Left lung (tissue), 10 donors: Measurements from ENCODE around the gene LIMS1. TPM values are rescaled to one million over a fixed set of nuclear protein-coding genes. Genes with fewer than 3 reads are reported as not detected.

Source experiments
- ATAC-seq: fragments of 200-7000 bp; cut with Tn5 transposase; one replicate; pipeline ENCODE4 v1.9.1; 2020; ENCODE audit warnings: moderate library complexity
- DNase-seq, 4 donors: peaks; one replicate each; pipeline ENCODE4 v3.0.0-alpha.2; 2013 to 2020
- H3K27ac ChIP-seq, 2 donors: fragments of 200-600 bp; sonication (generic) in 1 of 2; one replicate each; pipeline versions ENCODE4 v1.5.0 to v1.8.0; 2020 to 2021
- H3K27me3 ChIP-seq, 2 donors: fragments of 200-600 bp; sonication (generic) in 1 of 2; one replicate each; pipeline versions ENCODE4 v1.5.0 to v1.8.0; 2020 to 2021
- H3K36me3 ChIP-seq, 2 donors: fragments of 200-600 bp; sonication (generic) in 1 of 2; one replicate each; pipeline versions ENCODE4 v1.5.0 to v1.8.0; 2020 to 2021
- H3K4me1 ChIP-seq, 2 donors: fragments of 200-600 bp; one replicate each; pipeline ENCODE4 v1.8.0; 2021
- H3K4me3 ChIP-seq, 2 donors: fragments of 200-600 bp; sonication (generic) in 1 of 2; one replicate each; pipeline versions ENCODE4 v1.5.0 to v1.8.0; 2020 to 2021; ENCODE audit warnings: mild to moderate bottlenecking in 1 of 2
- H3K9me3 ChIP-seq, 2 donors: fragments of 200-600 bp; sonication (generic) in 1 of 2; one replicate each; pipeline versions ENCODE4 v1.5.0 to v1.8.0; 2020 to 2021
- intact Hi-C, 2 donors: fragments of 100-400 bp; cut with DNase I; formaldehyde crosslinking; loops; one replicate each; pipeline versions ENCODE4 v1.11.2 to v1.14.2; 2022
- polyA plus RNA-seq, 6 donors: library from polyadenylated mRNA; unstranded; fragments of 120-200 nt; gene quantifications; one replicate each; pipeline ENCODE4 v1.2.1, GENCODE V29; 2013; ENCODE audit not compliant: insufficient read length in 6 of 6
- total RNA-seq, 2 donors: library from RNA; stranded (reverse); fragmentation: NEBNext Ultra II Directional; extraction: Animal tissue kit (Norgen Biotek cat#: 25700); gene quantifications; one replicate each; pipeline ENCODE4 v1.2.1, GENCODE V29; 2021
- TF ChIP-seq, protein P1 (sequence below), 2 donors: fragments of 200-600 bp; sonication (generic) in 1 of 2; IDR thresholded peaks; one replicate each; pipeline versions ENCODE4 v1.5.0 to v1.8.0; 2021; ENCODE audit warnings: antibody characterized with exemption in 2 of 2
- donor health status: DM: no; HTN: yes; CAD: no.
- donor health status: DM: no; HTN: no; CAD: no.

The LIMS1 gene
- total and polyA plus RNA-seq, 8 donors, result 63.2 to 122 (median 70.4) TPM

DNA sequence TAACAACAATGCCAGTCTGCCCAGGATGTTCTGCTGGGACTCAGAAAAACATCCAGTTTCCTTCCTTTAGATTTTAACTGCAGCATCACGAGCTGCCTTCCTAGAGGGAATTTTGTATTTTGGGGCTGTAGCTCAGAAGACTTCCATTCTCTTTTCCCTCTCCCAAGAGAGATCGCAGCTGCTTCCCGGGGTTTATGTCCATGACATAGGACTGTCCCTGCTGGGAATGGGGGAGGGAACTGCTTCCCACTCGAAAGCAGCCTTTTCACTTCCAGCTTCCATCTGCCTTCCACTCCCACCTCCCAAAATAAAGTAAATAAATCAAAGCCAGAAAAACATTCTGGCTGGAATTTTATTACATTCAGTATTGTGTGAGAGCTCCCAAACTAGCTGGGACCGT, 52.4 kb downstream of the LIMS1 start:
- H3K4me3 ChIP-seq, result no peak overlapping the region
- H3K27me3 ChIP-seq, result no peaks in the 10 kb centered on the region
- H3K9me3 ChIP-seq, result no peaks in the 10 kb centered on the region
- DNase-seq (no peak), ATAC-seq (no peak)
- H3K4me1 ChIP-seq, result peaks cover 21 to 74% of the 10 kb centered on the region in 2 donors
- H3K27ac ChIP-seq, result peak overlapping the region; percentile 11 to 30
- TF ChIP-seq, protein P1, sequence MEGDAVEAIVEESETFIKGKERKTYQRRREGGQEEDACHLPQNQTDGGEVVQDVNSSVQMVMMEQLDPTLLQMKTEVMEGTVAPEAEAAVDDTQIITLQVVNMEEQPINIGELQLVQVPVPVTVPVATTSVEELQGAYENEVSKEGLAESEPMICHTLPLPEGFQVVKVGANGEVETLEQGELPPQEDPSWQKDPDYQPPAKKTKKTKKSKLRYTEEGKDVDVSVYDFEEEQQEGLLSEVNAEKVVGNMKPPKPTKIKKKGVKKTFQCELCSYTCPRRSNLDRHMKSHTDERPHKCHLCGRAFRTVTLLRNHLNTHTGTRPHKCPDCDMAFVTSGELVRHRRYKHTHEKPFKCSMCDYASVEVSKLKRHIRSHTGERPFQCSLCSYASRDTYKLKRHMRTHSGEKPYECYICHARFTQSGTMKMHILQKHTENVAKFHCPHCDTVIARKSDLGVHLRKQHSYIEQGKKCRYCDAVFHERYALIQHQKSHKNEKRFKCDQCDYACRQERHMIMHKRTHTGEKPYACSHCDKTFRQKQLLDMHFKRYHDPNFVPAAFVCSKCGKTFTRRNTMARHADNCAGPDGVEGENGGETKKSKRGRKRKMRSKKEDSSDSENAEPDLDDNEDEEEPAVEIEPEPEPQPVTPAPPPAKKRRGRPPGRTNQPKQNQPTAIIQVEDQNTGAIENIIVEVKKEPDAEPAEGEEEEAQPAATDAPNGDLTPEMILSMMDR (IDR thresholded peaks at IDR 0.05), result no peak
- intact Hi-C loops, result loop anchor here in 1 of 2 donors (10.0 kb wide), 1 partner anchor 232 kb away; no protein-coding TSS in a partner anchor
- no peaks in the 10 kb centered on the region for H3K36me3 ChIP-seq

DNA sequence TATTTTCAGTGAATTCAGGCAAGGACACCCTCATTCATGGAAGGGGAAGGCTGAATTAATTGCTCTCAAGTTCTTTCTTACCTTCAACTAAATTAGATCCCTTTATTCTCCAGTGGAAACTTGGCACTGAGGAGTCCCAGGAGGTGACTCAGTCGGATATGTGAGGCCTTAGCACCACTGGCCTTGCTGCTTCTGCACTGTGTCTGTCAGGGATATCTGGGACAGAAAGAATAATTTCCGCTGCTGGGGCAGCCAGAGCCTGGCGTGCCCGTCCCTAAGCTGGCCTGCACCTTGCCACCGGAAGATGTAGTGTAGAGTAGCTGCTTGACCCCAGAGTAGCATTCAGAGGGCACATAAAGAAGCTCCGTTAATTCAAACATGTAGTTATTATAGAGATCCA, 53.4 kb downstream of the LIMS1 start:
- Histone ChIP-seq H3K9me3 (no peaks in the 10 kb centered on the region), H3K27me3 (no peaks in the 10 kb centered on the region), H3K27ac (peak overlapping the region; percentile 72 to 92), H3K4me3 (peak overlapping the region in 1 of 2 donors; percentile 44), H3K36me3 (no peaks in the 10 kb centered on the region), H3K4me1 (peaks cover 21 to 84% of the 10 kb centered on the region in 2 donors)
- intact Hi-C loops, result loop anchor here in 1 of 2 donors (10.0 kb wide), 1 partner anchor 233 kb away; no protein-coding TSS in a partner anchor
- TF ChIP-seq, protein P1 (IDR thresholded peaks at IDR 0.05), result no peak
- no peak for DNase-seq
- ATAC-seq, result peak; percentile 27

DNA sequence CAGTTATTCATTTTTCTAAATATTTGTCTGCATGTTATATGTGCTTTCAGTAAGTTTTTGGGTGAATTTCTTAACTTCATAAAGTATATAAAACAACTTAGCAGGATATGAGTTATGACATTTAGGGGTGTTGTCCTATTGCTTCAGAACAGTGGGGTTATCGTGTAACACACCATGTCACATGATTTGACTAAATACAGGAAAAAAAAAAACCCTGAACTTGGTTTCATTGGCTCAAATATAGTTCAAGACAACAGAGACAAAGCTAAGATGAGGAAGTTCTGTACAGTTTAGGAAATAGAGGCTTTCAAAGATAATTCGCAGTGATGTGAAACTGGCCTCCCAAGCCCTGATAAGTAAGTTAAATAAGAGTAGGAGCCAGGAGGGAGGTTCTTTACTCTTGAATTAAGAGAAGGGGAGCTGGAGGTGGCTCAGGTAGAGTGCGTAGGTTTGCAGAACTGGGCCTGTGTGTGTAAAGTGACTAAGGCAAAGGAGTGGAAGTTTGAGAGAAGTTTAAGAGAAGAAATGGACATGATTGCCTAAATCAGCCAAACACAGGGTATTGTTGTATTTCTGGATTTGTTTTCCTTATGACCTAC, 53.9 kb downstream of the LIMS1 start:
- H3K4me1 ChIP-seq, result peaks cover 21 to 89% of the 10 kb centered on the region in 2 donors
- no peak for DNase-seq
- ATAC-seq, result peak; percentile 50
- intact Hi-C loops, result loop anchor here in 1 of 2 donors (10.0 kb wide), 1 partner anchor 233 kb away; no protein-coding TSS in a partner anchor
- H3K9me3 ChIP-seq, result no peaks in the 10 kb centered on the region
- H3K36me3 ChIP-seq, result no peaks in the 10 kb centered on the region
- no peaks in the 10 kb centered on the region for H3K27me3 ChIP-seq
- peak overlapping the region in 1 of 2 donors; percentile 44 for H3K4me3 ChIP-seq
- TF ChIP-seq, protein P1 (IDR thresholded peaks at IDR 0.05), result no peak
- H3K27ac ChIP-seq, result peak overlapping the region; percentile 72 to 92

DNA sequence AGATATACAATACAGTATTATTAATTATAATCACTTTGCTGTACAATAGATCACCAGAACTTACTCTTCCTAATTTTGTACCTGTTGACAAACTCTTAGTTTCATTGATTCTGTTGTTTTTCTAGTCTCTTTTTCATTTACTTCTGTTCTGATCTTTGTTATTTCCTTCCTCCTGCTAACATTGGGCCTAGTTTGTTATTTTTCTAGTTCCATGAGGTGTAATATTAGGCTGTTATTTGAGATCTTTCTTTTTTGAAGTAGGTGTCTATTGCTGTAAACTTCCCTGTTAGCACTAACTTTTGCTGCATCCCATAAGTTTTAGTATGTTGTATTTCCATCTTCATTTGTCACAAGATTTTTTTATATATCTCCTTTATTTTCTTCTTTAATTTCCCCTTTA, 55.1 kb downstream of the LIMS1 start:
- Histone ChIP-seq H3K9me3 (no peaks in the 10 kb centered on the region), H3K27ac (peak overlapping the region; percentile 72 to 92), H3K27me3 (no peaks in the 10 kb centered on the region), H3K36me3 (no peaks in the 10 kb centered on the region), H3K4me3 (peak overlapping the region in 1 of 2 donors; percentile 44), H3K4me1 (peaks cover 22 to 94% of the 10 kb centered on the region in 2 donors)
- intact Hi-C loops, result loop anchor here in 1 of 2 donors (10.0 kb wide), 1 partner anchor 235 kb away; no protein-coding TSS in a partner anchor
- no peak for DNase-seq
- TF ChIP-seq, protein P1 (IDR thresholded peaks at IDR 0.05), result no peak
- ATAC-seq, result no peak

DNA sequence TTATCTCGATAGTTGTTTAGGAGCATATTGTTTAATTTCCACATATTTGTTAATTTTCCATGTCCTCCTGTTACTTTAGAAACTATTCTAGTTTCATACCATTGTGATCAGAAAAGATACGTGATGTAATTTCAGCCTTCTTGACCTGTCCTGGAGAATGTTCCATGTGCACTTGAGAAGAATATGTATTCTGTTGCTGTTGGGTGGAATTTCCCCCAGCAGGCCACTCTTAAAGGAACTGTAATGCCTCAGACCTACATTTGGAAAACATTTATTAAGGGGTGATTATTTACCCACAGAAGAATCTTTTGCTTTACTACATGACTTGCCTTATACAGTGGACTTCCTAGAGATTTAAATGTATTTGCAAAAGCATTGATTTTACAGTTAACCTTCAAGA, 55.5 kb downstream of the LIMS1 start:
- intact Hi-C loops, result loop anchor here in 1 of 2 donors (10.0 kb wide), 1 partner anchor 235 kb away; no protein-coding TSS in a partner anchor
- H3K36me3 ChIP-seq, result no peaks in the 10 kb centered on the region
- no peaks in the 10 kb centered on the region for H3K9me3 ChIP-seq
- TF ChIP-seq, protein P1 (IDR thresholded peaks at IDR 0.05), result no peak
- H3K4me1 ChIP-seq, result peaks cover 23 to 94% of the 10 kb centered on the region in 2 donors
- H3K27ac ChIP-seq, result peak overlapping the region; percentile 72 to 92
- no peaks in the 10 kb centered on the region for H3K27me3 ChIP-seq
- no peak for DNase-seq
- ATAC-seq, result peak; percentile 4
- peak overlapping the region in 1 of 2 donors; percentile 44 for H3K4me3 ChIP-seq
